H9 (cell line): ENCODE data around the gene CHAMP1. TPM values are rescaled to one million over a fixed set of nuclear protein-coding genes. Genes with fewer than 3 reads are reported as not detected.

Experiments used
- DNase-seq: peaks from one replicate; pipeline ENCODE4 v3.0.0-alpha.2; 2017
- H2AFZ ChIP-seq: one replicate; pipeline ENCODE4 v1.6.1; 2013; ENCODE audit warnings: mild to moderate bottlenecking, low read length, control low read depth, moderate library complexity
- H2AK5ac ChIP-seq: 2 replicates; pipeline ENCODE4 v1.6.1; 2013; ENCODE audit warnings: low read length, control low read depth, mixed read lengths; ENCODE audit not compliant: insufficient read length
- H2BK120ac ChIP-seq: one replicate; pipeline ENCODE4 v1.6.1; 2013; ENCODE audit warnings: low read depth, mild to moderate bottlenecking, low read length, control low read depth, inconsistent platforms; ENCODE audit not compliant: poor library complexity, severe bottlenecking
- H2BK12ac ChIP-seq: 2 replicates; pipeline ENCODE4 v1.6.1; 2013; ENCODE audit warnings: low read length, control low read depth, mixed read lengths, low read depth; ENCODE audit not compliant: insufficient read length
- H2BK15ac ChIP-seq: 2 replicates; pipeline ENCODE4 v1.6.1; 2013; ENCODE audit warnings: low read depth, low read length, control low read depth
- H2BK20ac ChIP-seq: one replicate; pipeline ENCODE4 v1.6.1; 2013; ENCODE audit warnings: low read depth, mild to moderate bottlenecking, low read length, control low read depth, inconsistent platforms; ENCODE audit not compliant: poor library complexity, severe bottlenecking
- H2BK5ac ChIP-seq: 2 replicates; pipeline ENCODE4 v1.6.1; 2013; ENCODE audit warnings: low read length, control low read depth, mixed read lengths; ENCODE audit not compliant: insufficient read length
- H3K14ac ChIP-seq: 2 replicates; pipeline ENCODE4 v1.6.1; 2013; ENCODE audit warnings: low read length, control low read depth; ENCODE audit not compliant: insufficient read depth
- H3K18ac ChIP-seq: 2 replicates; pipeline ENCODE4 v1.6.1; 2013; ENCODE audit warnings: low read depth, mild to moderate bottlenecking, mixed read lengths, low read length, control low read depth; ENCODE audit not compliant: insufficient read length
- H3K23ac ChIP-seq: 2 replicates; pipeline ENCODE4 v1.6.1; 2013; ENCODE audit warnings: low read length, control low read depth, mixed read lengths, low read depth; ENCODE audit not compliant: insufficient read length
- H3K23me2 ChIP-seq: 2 replicates; pipeline ENCODE4 v1.6.1; 2013; ENCODE audit warnings: low read depth, mild to moderate bottlenecking, mixed read lengths, low read length, control low read depth; ENCODE audit not compliant: insufficient read length, poor library complexity, severe bottlenecking
- H3K27ac ChIP-seq: 2 replicates; pipeline ENCODE4 v1.5.1; 2013; ENCODE audit warnings: low read length, control low read depth, mixed read lengths, low read depth; ENCODE audit not compliant: insufficient read length
- H3K27me3 ChIP-seq: 2 replicates; pipeline ENCODE4 v1.6.1; 2013; ENCODE audit warnings: low read length, control low read depth, inconsistent platforms; ENCODE audit not compliant: insufficient read depth
- H3K4ac ChIP-seq: 2 replicates; pipeline ENCODE4 v1.6.1; 2013; ENCODE audit warnings: low read depth, mild to moderate bottlenecking, control low read depth, inconsistent platforms, low read length, moderate library complexity
- H3K4me1 ChIP-seq: 2 replicates; pipeline ENCODE4 v1.6.1; 2013; ENCODE audit warnings: low read length, control low read depth, inconsistent platforms; ENCODE audit not compliant: insufficient read depth
- H3K4me2 ChIP-seq: 2 replicates; pipeline ENCODE4 v1.6.1; 2013; ENCODE audit warnings: low read length, control low read depth, mixed read lengths; ENCODE audit not compliant: insufficient read length, insufficient read depth
- H3K56ac ChIP-seq: 2 replicates; pipeline ENCODE4 v1.6.1; 2013; ENCODE audit warnings: low read depth, mild to moderate bottlenecking, mixed read lengths, low read length, control low read depth; ENCODE audit not compliant: insufficient read length
- H3K79me1 ChIP-seq: 2 replicates; pipeline ENCODE4 v1.6.1; 2013; ENCODE audit warnings: low read depth, mild to moderate bottlenecking, moderate library complexity, low read length, control low read depth, inconsistent platforms; ENCODE audit not compliant: insufficient read depth, poor library complexity, severe bottlenecking
- H3K79me2 ChIP-seq: 2 replicates; pipeline ENCODE4 v1.6.1; 2013; ENCODE audit warnings: low read length, control low read depth, inconsistent platforms; ENCODE audit not compliant: insufficient read depth
- H3K9ac ChIP-seq: 2 replicates; pipeline ENCODE4 v1.6.1; 2013; ENCODE audit warnings: low read length, control low read depth, mixed read lengths; ENCODE audit not compliant: insufficient read length; ENCODE audit errors: extremely low read depth
- H3K9me3 ChIP-seq: one replicate; pipeline ENCODE4 v1.6.1; 2013; ENCODE audit warnings: low read depth, low read length, inconsistent platforms; ENCODE audit not compliant: control insufficient read depth
- H3T11ph ChIP-seq: one replicate; pipeline ENCODE4 v1.6.1; 2013; ENCODE audit warnings: mild to moderate bottlenecking, low read length, control low read depth, inconsistent platforms
- H4K20me1 ChIP-seq: one replicate; pipeline ENCODE4 v1.6.1; 2013; ENCODE audit not compliant: control insufficient read depth, insufficient read length, insufficient read depth
- H4K5ac ChIP-seq: 2 replicates; pipeline ENCODE4 v1.6.1; 2013; ENCODE audit warnings: low read depth, mild to moderate bottlenecking, mixed read lengths, low read length, control low read depth; ENCODE audit not compliant: insufficient read length
- H4K8ac ChIP-seq: replicated peaks from 2 replicates; pipeline ENCODE4 v1.6.1; 2013; ENCODE audit warnings: low read length, control low read depth, mixed read lengths, low read depth; ENCODE audit not compliant: insufficient read length
- H4K91ac ChIP-seq: 2 replicates; pipeline ENCODE4 v1.6.1; 2013; ENCODE audit warnings: low read depth, mild to moderate bottlenecking, moderate library complexity, mixed read lengths, low read length, control low read depth; ENCODE audit not compliant: insufficient read length
- H3K27ac Mint-ChIP-seq, 3 experiments: 2 replicates in 2 of 3; 3 replicates in 1 of 3; pipeline ENCODE4 v1.8.0; 2020 to 2021; ENCODE audit warnings: mixed read lengths in 3 of 3, mild to moderate bottlenecking in 1 of 3, moderate library complexity in 1 of 3
- H3K27me3 Mint-ChIP-seq: 2 replicates; pipeline ENCODE4 v1.8.0; 2021; ENCODE audit warnings: low read depth, mild to moderate bottlenecking, moderate library complexity, mixed read lengths
- H3K36me3 Mint-ChIP-seq, 3 experiments: 2 replicates in 2 of 3; 3 replicates in 1 of 3; pipeline ENCODE4 v1.8.0; 2020 to 2021; ENCODE audit warnings: low read depth in 3 of 3, mixed read lengths in 3 of 3; ENCODE audit not compliant: insufficient read depth in 1 of 3
- H3K4me1 Mint-ChIP-seq, 2 experiments: 2 replicates each; pipeline ENCODE4 v1.8.0; 2020; ENCODE audit warnings: mixed read lengths in 2 of 2
- H3K4me3 Mint-ChIP-seq, 2 experiments: 2 replicates in 1 of 2; 3 replicates in 1 of 2; pipeline ENCODE4 v1.8.0; 2020 to 2021; ENCODE audit warnings: mild to moderate bottlenecking in 2 of 2, mixed read lengths in 2 of 2, moderate library complexity in 1 of 2
- H3K9me3 Mint-ChIP-seq, 2 experiments: 2 replicates in 1 of 2; 3 replicates in 1 of 2; pipeline ENCODE4 v1.8.0; 2020; ENCODE audit warnings: mild to moderate bottlenecking in 2 of 2, mixed read lengths in 2 of 2, moderate library complexity in 1 of 2
- CTCF ChIP-seq: fragments of 200-600 bp; sonication (generic); conservative IDR thresholded peaks from 3 replicates; pipeline ENCODE4 v1.8.0; 2021; ENCODE audit warnings: antibody characterized with exemption, mild to moderate bottlenecking
- WGBS: extraction: QIAGEN DNeasy Blood & Tissue Kit; methylation state at CpG from one replicate; pipeline ENCODE4 v1.1.7; 2013; ENCODE audit warnings: missing lambda C conversion rate, low lambda C conversion rate, mixed read lengths; ENCODE audit not compliant: insufficient read length; ENCODE audit errors: extremely low coverage; 5-methylcytosine and 5-hydroxymethylcytosine counted together
- total RNA-seq: library from RNA; stranded (reverse); gene quantifications from 2 replicates; pipeline ENCODE4 v1.2.1, GENCODE V29; 2021

Gene CHAMP1
- total RNA-seq, 1 experiment from 2014 or later = 62.1 TPM

DNA sequence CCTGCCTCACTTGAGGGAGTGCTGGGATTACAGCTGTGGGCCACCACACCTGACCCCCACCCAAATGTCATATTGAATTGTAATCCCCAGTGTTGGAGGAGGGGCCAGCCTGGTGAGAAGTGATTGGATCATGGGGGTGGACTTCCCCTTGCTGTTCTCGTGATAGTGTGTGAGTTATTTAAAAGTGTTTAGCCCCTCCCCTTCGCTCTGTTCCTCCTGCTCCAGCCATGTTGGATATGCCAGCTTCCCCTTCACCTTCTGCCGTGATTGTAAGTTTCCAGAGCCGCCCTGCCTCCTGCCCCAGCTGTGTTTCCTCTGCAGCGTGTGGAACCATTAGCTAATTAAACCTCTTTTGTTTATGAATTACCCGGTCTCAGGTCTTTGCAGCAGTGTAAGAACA lies 13.7 kb downstream of the CHAMP1 start:
- no peaks in the 10 kb centered on the region for H3K27me3 ChIP-seq
- H3K79me2 ChIP-seq = no peaks in the 10 kb centered on the region
- H2BK120ac ChIP-seq = no peak overlapping the region
- peak; percentile 32 for DNase-seq
- H2BK15ac ChIP-seq = no peak overlapping the region
- H2AK5ac ChIP-seq = no peak overlapping the region
- H3K79me1 ChIP-seq = no peaks in the 10 kb centered on the region
- no peaks in the 10 kb centered on the region for H3K23me2 ChIP-seq
- no peak overlapping the region for H3K14ac ChIP-seq
- Mint-ChIP-seq H3K27me3 (no peaks in the 10 kb centered on the region), H3K9me3 (no peaks in the 10 kb centered on the region), H3K27ac (peak overlapping the region; percentile 26 to 88 (median 41); a peak in 5 of 7 replicates), H3K36me3 (peaks cover 19 to 42% (median 37%) of the 10 kb centered on the region in 3 experiments), H3K4me1 (peaks cover 7 to 9% of the 10 kb centered on the region in 2 experiments), H3K4me3 (no peak overlapping the region)
- no peak overlapping the region for H2BK5ac ChIP-seq
- no peaks in the 10 kb centered on the region for H3K9me3 ChIP-seq
- H2BK20ac ChIP-seq = no peak overlapping the region
- no peak overlapping the region for H3K23ac ChIP-seq
- H4K5ac ChIP-seq = no peak overlapping the region
- H3K4me1 ChIP-seq = no peaks in the 10 kb centered on the region; the same call in 1 of the 2 replicates
- no peak overlapping the region for H3K27ac ChIP-seq
- no peak overlapping the region for H3T11ph ChIP-seq
- WGBS = no CpG with 5 or more reads among the region's 6 CpGs
- no peak overlapping the region for H3K9ac ChIP-seq
- no peak overlapping the region for H3K56ac ChIP-seq
- H2AFZ ChIP-seq = no peak overlapping the region
- no peak overlapping the region for H3K4ac ChIP-seq
- H2BK12ac ChIP-seq = no peak overlapping the region
- no peak for TF ChIP-seq CTCF
- H4K20me1 ChIP-seq = no peaks in the 10 kb centered on the region
- H3K18ac ChIP-seq = no peak overlapping the region
- no peak overlapping the region for H4K91ac ChIP-seq
- no peak overlapping the region for H3K4me2 ChIP-seq
- no peak overlapping the region for H4K8ac ChIP-seq
